HEK293 (cell line): ENCODE results near the gene NOL4L.

ENCODE experiments used
- CTCF ChIA-PET: fragments of 350-600 bp; formaldehyde crosslinking; extraction: SDS; loops from one replicate; lab custom pipeline; 2021; ENCODE audit warnings: antibody characterized with exemption; lab: Yijun Ruan, JAX
- POLR2A ChIA-PET: fragments of 300-600 bp; formaldehyde crosslinking; extraction: SDS; loops from one replicate; lab custom pipeline; 2020; ENCODE audit warnings: antibody characterized with exemption, inconsistent platforms; lab: Yijun Ruan, JAX
- H3K27ac ChIP-seq: fragments of 200-500 bp; sonication (Bioruptor generic); 2 replicates; pipeline ENCODE4 v1.5.1; 2014; ENCODE audit warnings: low read depth, low read length, control low read depth, inconsistent platforms; ENCODE audit errors: extremely low read depth
- H3K36me3 ChIP-seq, 2 experiments: fragments of 200-500 bp in 1 of 2; sonication (Bioruptor generic) in 1 of 2; 1 replicate in 1 of 2; 2 replicates in 1 of 2; pipeline ENCODE4 v1.5.1; 2014 to 2017; ENCODE audit warnings: inconsistent platforms in 2 of 2, low read length in 2 of 2; ENCODE audit not compliant: control insufficient read depth in 2 of 2, insufficient read depth in 1 of 2
- H3K4me1 ChIP-seq: fragments of 200-500 bp; sonication (Bioruptor generic); 2 replicates; pipeline ENCODE4 v1.5.1; 2014; ENCODE audit warnings: mild to moderate bottlenecking, low read length, inconsistent platforms; ENCODE audit not compliant: control insufficient read depth, insufficient read depth
- H3K4me3 ChIP-seq: 2 replicates; pipeline ENCODE4 v1.5.1; 2011; ENCODE audit warnings: low read depth, mild to moderate bottlenecking, control low read depth, low read length, moderate library complexity
- H3K9me3 ChIP-seq: fragments of 200-500 bp; sonication (Bioruptor generic); 2 replicates; pipeline ENCODE4 v1.5.1; 2014; ENCODE audit warnings: low read depth, low read length, inconsistent platforms; ENCODE audit not compliant: control insufficient read depth, insufficient read depth
- GLIS1 ChIP-seq: fragments of 450-650 bp; formaldehyde crosslinking; IDR thresholded peaks from 2 replicates; pipeline ENCODE4 v1.5.1; 2016; ENCODE audit warnings: missing biosample characterization, missing genetic modification characterization
- HOXD13 ChIP-seq: sonication (generic); formaldehyde crosslinking; IDR thresholded peaks from 2 replicates; pipeline ENCODE4 v1.8.0; 2022; ENCODE audit warnings: missing genetic modification reagents, borderline replicate concordance
- SETDB1 ChIP-seq: IDR thresholded peaks from one replicate; pipeline ENCODE4 v1.6.1; 2017; ENCODE audit warnings: mild to moderate bottlenecking, low read length, moderate library complexity, mixed read lengths; ENCODE audit not compliant: insufficient read length
- YY1 ChIP-seq: fragments of 450-650 bp; formaldehyde crosslinking; IDR thresholded peaks from 2 replicates; pipeline ENCODE4 v1.5.1; 2018; ENCODE audit warnings: missing biosample characterization, missing genetic modification characterization
- ZBTB17 ChIP-seq: fragments of 450-650 bp; formaldehyde crosslinking; IDR thresholded peaks from 2 replicates; pipeline ENCODE4 v1.5.1; 2016; ENCODE audit warnings: missing biosample characterization, missing genetic modification characterization
- ZBTB49 ChIP-seq: fragments of 450-650 bp; formaldehyde crosslinking; IDR thresholded peaks from 2 replicates; pipeline ENCODE4 v1.5.1; 2016; ENCODE audit warnings: missing biosample characterization, missing genetic modification characterization, low read depth
- ZBTB8A ChIP-seq: fragments of 450-650 bp; formaldehyde crosslinking; IDR thresholded peaks from 2 replicates; pipeline ENCODE4 v1.5.1; 2016; ENCODE audit warnings: missing biosample characterization, missing genetic modification characterization
- ZNF211 ChIP-seq: fragments of 450-650 bp; formaldehyde crosslinking; IDR thresholded peaks from 2 replicates; pipeline ENCODE4 v1.5.1; 2016; ENCODE audit warnings: low read depth, missing biosample characterization, missing genetic modification characterization
- ZNF280C ChIP-seq: fragments of 450-650 bp; formaldehyde crosslinking; IDR thresholded peaks from 2 replicates; pipeline ENCODE4 v1.5.1; 2016; ENCODE audit warnings: missing biosample characterization, missing genetic modification characterization
- ZNF37A ChIP-seq: fragments of 450-650 bp; IDR thresholded peaks from 2 replicates; pipeline ENCODE4 v1.5.1; 2018; ENCODE audit warnings: missing biosample characterization, missing genetic modification characterization
- ZNF391 ChIP-seq: fragments of 450-650 bp; formaldehyde crosslinking; IDR thresholded peaks from 2 replicates; pipeline ENCODE4 v1.5.1; 2016; ENCODE audit warnings: low read depth, missing biosample characterization, missing genetic modification characterization, borderline replicate concordance
- ZNF426 ChIP-seq: fragments of 450-650 bp; formaldehyde crosslinking; IDR thresholded peaks from 2 replicates; pipeline ENCODE4 v1.5.1; 2017; ENCODE audit warnings: missing biosample characterization, missing genetic modification characterization, mild to moderate bottlenecking, inconsistent platforms, moderate library complexity
- ZNF560 ChIP-seq: fragments of 450-650 bp; formaldehyde crosslinking; IDR thresholded peaks from 2 replicates; pipeline ENCODE4 v1.5.1; 2017; ENCODE audit warnings: missing biosample characterization, missing genetic modification characterization, borderline replicate concordance
- ZNF580 ChIP-seq: fragments of 450-650 bp; formaldehyde crosslinking; IDR thresholded peaks from 2 replicates; pipeline ENCODE4 v1.5.1; 2016; ENCODE audit warnings: missing biosample characterization, missing genetic modification characterization
- ZNF701 ChIP-seq: fragments of 450-650 bp; formaldehyde crosslinking; IDR thresholded peaks from 2 replicates; pipeline ENCODE4 v1.5.1; 2016; ENCODE audit warnings: missing biosample characterization, missing genetic modification characterization
- ZNF792 ChIP-seq: fragments of 450-650 bp; formaldehyde crosslinking; IDR thresholded peaks from 2 replicates; pipeline ENCODE4 v1.5.1; 2016; ENCODE audit warnings: missing biosample characterization, missing genetic modification characterization
- ZSCAN5A ChIP-seq: fragments of 450-650 bp; formaldehyde crosslinking; IDR thresholded peaks from 2 replicates; pipeline ENCODE4 v1.5.1; 2016; ENCODE audit warnings: missing biosample characterization, missing genetic modification characterization

NOL4L gene

GRCh38 chr20:32479012-32479411 lies 106.1 kb downstream of the NOL4L start (continued):
- TF ChIP-seq ZNF211 (tag by site-specific recombination) (no peak), ZNF37A (tag by site-specific recombination) (no peak)
- TF ChIP-seq, all 188 proteins: peak for 0

GRCh38 chr20:32478576-32478975 lies 106.6 kb downstream of the NOL4L start:
- peaks cover 15% of the 10 kb centered on the region for H3K4me1 ChIP-seq
- POLR2A ChIA-PET = no interaction called here
- no peaks in the 10 kb centered on the region for H3K9me3 ChIP-seq
- no peak overlapping the region for H3K4me3 ChIP-seq
- H3K27ac ChIP-seq = no peak overlapping the region
- TF ChIP-seq ZNF580 (tag by site-specific recombination) (no peak), GLIS1 (tag by site-specific recombination) (no peak), ZNF792 (tag by site-specific recombination) (no peak), ZNF426 (tag by site-specific recombination) (no peak), SETDB1 (no peak), ZNF280C (tag by site-specific recombination) (no peak), YY1 (no peak), ZBTB8A (tag by site-specific recombination) (no peak), HOXD13 (CRISPR knock-in tag) (no peak), ZBTB17 (tag by site-specific recombination) (no peak), ZNF701 (tag by site-specific recombination) (no peak), ZNF560 (tag by site-specific recombination) (no peak), ZBTB49 (no peak), ZSCAN5A (tag by site-specific recombination) (no peak), ZNF391 (tag by site-specific recombination) (no peak)
- peaks cover 0 to 7% of the 10 kb centered on the region in 2 experiments; a peak in 1 of 3 replicates for H3K36me3 ChIP-seq
- CTCF ChIA-PET = no interaction called here
